Sigmoid colon (tissue), 7 donors: ENCODE measurements around the gene PER2. TPM values are rescaled to one million over a fixed set of nuclear protein-coding genes. Genes with fewer than 3 reads are reported as not detected.

Experiments used
- DNase-seq: peaks from one replicate; pipeline ENCODE4 v3.0.0-alpha.2; 2019
- H3K27ac ChIP-seq, 4 donors: fragments of 200-600 bp; sonication (generic); one replicate each; pipeline ENCODE4 v1.5.1; 2016 to 2019; ENCODE audit warnings: mild to moderate bottlenecking in 1 of 4
- H3K27me3 ChIP-seq, 3 donors: fragments of 200-600 bp; sonication (generic); one replicate each; pipeline ENCODE4 v1.5.1; 2019; ENCODE audit warnings: mild to moderate bottlenecking in 1 of 3
- H3K36me3 ChIP-seq, 4 donors: fragments of 200-600 bp; sonication (generic); one replicate each; pipeline ENCODE4 v1.5.1; 2016 to 2019
- H3K4me1 ChIP-seq, 4 donors: fragments of 200-600 bp; sonication (generic); one replicate each; pipeline ENCODE4 v1.5.1; 2017 to 2019
- H3K4me3 ChIP-seq, 4 donors: fragments of 200-600 bp; sonication (generic); one replicate each; pipeline ENCODE4 v1.5.1; 2017 to 2019; ENCODE audit warnings: mild to moderate bottlenecking in 2 of 4, moderate library complexity in 1 of 4
- H3K9me3 ChIP-seq, 4 donors: fragments of 200-600 bp in 3 of 4; sonication (generic) in 3 of 4; one replicate each; pipeline versions ENCODE4 v1.5.1 to v1.6.1; 2013 to 2019
- EP300 ChIP-seq, 4 donors: sonication (generic); formaldehyde crosslinking; IDR thresholded peaks; one replicate each; pipeline ENCODE4 v1.6.1; 2017; ENCODE audit warnings: antibody characterized with exemption in 4 of 4
- POLR2A ChIP-seq, 2 donors: fragments of 450-650 bp; IDR thresholded peaks; one replicate each; pipeline ENCODE4 v1.6.1; 2016; ENCODE audit warnings: antibody characterized with exemption in 2 of 2, mild to moderate bottlenecking in 2 of 2, moderate library complexity in 2 of 2
- POLR2AphosphoS5 ChIP-seq, 4 donors: sonication (generic); formaldehyde crosslinking; IDR thresholded peaks; one replicate each; pipeline ENCODE4 v1.6.1; 2017; ENCODE audit warnings: antibody characterized with exemption in 4 of 4
- WGBS, 2 donors: extraction: QIAGEN DNeasy Blood & Tissue Kit; methylation state at CpG; one replicate each; pipeline ENCODE4 v1.1.7; 2013; 5-methylcytosine and 5-hydroxymethylcytosine counted together
- intact Hi-C: fragments of 100-400 bp; cut with DNase I; formaldehyde crosslinking; loops from one replicate; pipeline ENCODE4 v1.15.1; 2023
- polyA plus RNA-seq, 3 donors: library from polyadenylated mRNA; stranded (reverse); fragments of 200-250 nt; gene quantifications; one replicate each; pipeline ENCODE4 v1.2.3, GENCODE V29; 2013
- total RNA-seq, 4 donors: library from RNA; depleted of rRNA; stranded (reverse); fragments of >200 nt; gene quantifications; one replicate each; pipeline ENCODE4 v1.1.0, GENCODE V29; 2016
- TF ChIP-seq, protein P1 (sequence below), 4 experiments: fragments of 450-650 bp in 3 of 4; fragments of 200-600 bp in 1 of 4; IDR thresholded peaks; one replicate each; pipeline ENCODE4 v1.5.1; 2016 to 2019; ENCODE audit warnings: antibody characterized with exemption in 4 of 4, mild to moderate bottlenecking in 3 of 4, moderate library complexity in 2 of 4
- donor health status: healthy with polysubstance abuse.
- donor health status: Bipolar disorder and iron deficiency.
- donor health status: healthy.

PER2 gene
- total and polyA plus RNA-seq, 7 donors, result 3.7 to 11.8 (median 7.7) TPM

DNA sequence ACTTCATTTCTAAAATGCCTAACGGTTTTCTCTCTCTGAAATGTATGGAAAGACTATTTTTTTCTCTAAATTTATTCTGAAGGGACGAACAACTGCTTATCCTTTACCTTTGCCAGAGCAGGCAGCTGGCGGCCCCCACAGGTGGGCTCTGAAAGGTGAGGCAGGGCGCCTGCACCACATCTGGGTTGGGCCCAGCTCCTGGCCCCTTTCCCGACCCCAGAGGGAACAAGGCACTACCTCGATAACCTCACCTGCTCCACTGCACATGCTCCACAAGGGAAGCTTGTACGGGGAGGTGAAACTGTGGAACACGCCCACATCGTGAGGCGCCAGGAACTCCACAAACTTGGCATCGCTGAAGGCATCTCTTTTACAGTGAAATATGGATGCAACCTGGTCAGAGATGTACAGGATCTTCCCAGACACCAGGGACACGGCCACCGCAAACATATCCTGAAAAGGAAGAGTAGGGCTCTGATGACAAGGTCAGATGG is 17.3 kb downstream of the PER2 start:
- no peaks in the 10 kb centered on the region for H3K4me1 ChIP-seq
- peaks cover 16 to 96% (median 49%) of the 10 kb centered on the region in 4 donors for H3K36me3 ChIP-seq
- H3K27me3 ChIP-seq, result no peaks in the 10 kb centered on the region
- DNase-seq, result no peak
- no peak overlapping the region for H3K27ac ChIP-seq
- TF ChIP-seq, protein P1, sequence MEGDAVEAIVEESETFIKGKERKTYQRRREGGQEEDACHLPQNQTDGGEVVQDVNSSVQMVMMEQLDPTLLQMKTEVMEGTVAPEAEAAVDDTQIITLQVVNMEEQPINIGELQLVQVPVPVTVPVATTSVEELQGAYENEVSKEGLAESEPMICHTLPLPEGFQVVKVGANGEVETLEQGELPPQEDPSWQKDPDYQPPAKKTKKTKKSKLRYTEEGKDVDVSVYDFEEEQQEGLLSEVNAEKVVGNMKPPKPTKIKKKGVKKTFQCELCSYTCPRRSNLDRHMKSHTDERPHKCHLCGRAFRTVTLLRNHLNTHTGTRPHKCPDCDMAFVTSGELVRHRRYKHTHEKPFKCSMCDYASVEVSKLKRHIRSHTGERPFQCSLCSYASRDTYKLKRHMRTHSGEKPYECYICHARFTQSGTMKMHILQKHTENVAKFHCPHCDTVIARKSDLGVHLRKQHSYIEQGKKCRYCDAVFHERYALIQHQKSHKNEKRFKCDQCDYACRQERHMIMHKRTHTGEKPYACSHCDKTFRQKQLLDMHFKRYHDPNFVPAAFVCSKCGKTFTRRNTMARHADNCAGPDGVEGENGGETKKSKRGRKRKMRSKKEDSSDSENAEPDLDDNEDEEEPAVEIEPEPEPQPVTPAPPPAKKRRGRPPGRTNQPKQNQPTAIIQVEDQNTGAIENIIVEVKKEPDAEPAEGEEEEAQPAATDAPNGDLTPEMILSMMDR (IDR thresholded peaks at IDR 0.05), result no peak
- TF ChIP-seq POLR2AphosphoS5 (IDR thresholded peaks at IDR 0.05) (no peak), POLR2A (IDR thresholded peaks at IDR 0.05) (no peak), EP300 (IDR thresholded peaks at IDR 0.05) (no peak)
- no peak overlapping the region for H3K4me3 ChIP-seq
- 83 to 90% methylated on average over 13 of the region's 13 CpGs for WGBS, 2 donors
- intact Hi-C loops, result no loop called here
- H3K9me3 ChIP-seq, result no peaks in the 10 kb centered on the region

DNA sequence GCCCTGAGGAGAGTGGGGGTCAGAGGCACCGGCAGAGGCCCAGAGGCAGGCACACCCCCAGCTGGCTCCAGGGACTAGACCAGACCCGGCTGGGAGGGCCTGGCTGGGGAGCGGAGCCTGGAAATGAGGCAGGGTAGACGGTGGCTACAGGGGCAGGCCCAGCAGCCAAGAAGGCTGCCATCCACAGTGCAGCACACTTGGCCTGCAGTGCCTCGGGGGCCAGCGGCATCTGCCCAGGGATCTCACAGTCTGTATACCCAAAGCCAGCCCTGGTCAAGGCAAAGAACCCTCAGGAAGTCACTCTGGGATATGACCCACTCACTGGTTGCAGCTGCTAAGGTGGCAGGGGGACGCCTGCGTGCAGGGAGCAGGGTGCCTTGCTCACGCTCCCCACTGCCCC is 17.8 kb downstream of the PER2 start:
- Histone ChIP-seq H3K9me3 (no peaks in the 10 kb centered on the region), H3K4me3 (no peak overlapping the region), H3K4me1 (no peaks in the 10 kb centered on the region), H3K27me3 (no peaks in the 10 kb centered on the region), H3K36me3 (peaks cover 17 to 95% (median 46%) of the 10 kb centered on the region in 4 donors), H3K27ac (no peak overlapping the region)
- intact Hi-C loops, result no loop called here
- TF ChIP-seq EP300 (IDR thresholded peaks at IDR 0.05) (no peak), POLR2AphosphoS5 (IDR thresholded peaks at IDR 0.05) (no peak), POLR2A (IDR thresholded peaks at IDR 0.05) (no peak)
- TF ChIP-seq, protein P1 (IDR thresholded peaks at IDR 0.05), result no peak
- WGBS, 2 donors, result 87 to 94% methylated on average over 9 of the region's 9 CpGs
- DNase-seq, result no peak

DNA sequence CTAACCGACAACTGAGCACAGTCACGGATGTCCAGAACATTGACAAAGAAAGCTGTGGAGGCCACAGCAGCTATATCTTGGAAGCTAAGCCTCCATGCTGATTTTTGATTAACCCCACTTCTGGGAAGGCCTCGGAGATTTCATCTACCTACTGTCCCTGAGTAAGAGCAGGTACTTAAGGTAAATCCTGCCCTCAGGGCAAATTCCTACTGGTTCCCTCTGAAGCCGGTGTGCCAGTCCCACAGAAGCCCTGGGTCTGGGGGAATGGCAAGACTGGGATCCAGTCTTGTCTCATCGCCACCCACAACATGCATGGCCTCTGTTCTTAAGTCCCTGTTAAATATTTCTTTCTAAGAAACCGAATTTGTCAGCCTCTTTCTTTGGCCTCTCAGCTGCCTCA is 18.7 kb downstream of the PER2 start:
- 95 to 96% methylated on average over 6 of the region's 6 CpGs for WGBS, 2 donors
- intact Hi-C loops, result loop anchor here (10.0 kb wide), 1 partner anchor 65 kb away; the partner anchor contains the start of gene ILKAP

GRCh38 chr2:238267884-238268680 is 20.3 kb downstream of the PER2 start:
- peaks cover 0 to 12% (median 7%) of the 10 kb centered on the region in 4 donors for H3K4me1 ChIP-seq
- no peaks in the 10 kb centered on the region for H3K27me3 ChIP-seq
- H3K36me3 ChIP-seq, result peaks cover 14 to 81% (median 35%) of the 10 kb centered on the region in 4 donors
- H3K4me3 ChIP-seq, result no peak overlapping the region
- TF ChIP-seq POLR2AphosphoS5 (IDR thresholded peaks at IDR 0.05), result no peak
- TF ChIP-seq, protein P1 (IDR thresholded peaks at IDR 0.05), result no peak
- TF ChIP-seq POLR2A (IDR thresholded peaks at IDR 0.05), result no peak
- no peak for TF ChIP-seq EP300 (IDR thresholded peaks at IDR 0.05)
- no peaks in the 10 kb centered on the region for H3K9me3 ChIP-seq
- peak; percentile 55 for DNase-seq
- intact Hi-C loops, result loop anchor here (10.0 kb wide), 1 partner anchor 63 kb away; the partner anchor contains the start of gene ILKAP
- WGBS, 2 donors, result 91 to 93% methylated on average over 20 of the region's 20 CpGs
- no peak overlapping the region for H3K27ac ChIP-seq

More for the DNA sequence above, 18.7 kb downstream of the PER2 start:
- peaks cover 17 to 95% (median 40%) of the 10 kb centered on the region in 4 donors for H3K36me3 ChIP-seq
- no peak overlapping the region for H3K4me3 ChIP-seq
- H3K27me3 ChIP-seq, result no peaks in the 10 kb centered on the region
- H3K9me3 ChIP-seq, result no peaks in the 10 kb centered on the region
- no peaks in the 10 kb centered on the region for H3K4me1 ChIP-seq
- no peak for DNase-seq
- H3K27ac ChIP-seq, result no peak overlapping the region
- TF ChIP-seq POLR2A (IDR thresholded peaks at IDR 0.05), result no peak
- no peak for TF ChIP-seq POLR2AphosphoS5 (IDR thresholded peaks at IDR 0.05)
- TF ChIP-seq, protein P1 (IDR thresholded peaks at IDR 0.05), result no peak
- TF ChIP-seq EP300 (IDR thresholded peaks at IDR 0.05), result no peak
